ENCODE results near the gene PCGF3.

GRCh38 chr4:699816-700580 lies 5.6 kb upstream of the PCGF3 start:
- TF ChIP-seq CTCF (IDR thresholded peaks at IDR 0.05; ENCODE audit: insufficient read depth, low read length, poor library complexity, severe bottlenecking) (no peak), EZH2phosphoT487 (conservative IDR thresholded peaks at IDR 0.05; ENCODE audit: low read length) (no peak)
